ENCODE results near the gene MYBPH. TPM values are rescaled to one million over a fixed set of nuclear protein-coding genes. Genes with fewer than 3 reads are reported as not detected.

The MYBPH gene
- total and polyA plus RNA-seq, 5 experiments from 2014 or later, result not detected

DNA sequence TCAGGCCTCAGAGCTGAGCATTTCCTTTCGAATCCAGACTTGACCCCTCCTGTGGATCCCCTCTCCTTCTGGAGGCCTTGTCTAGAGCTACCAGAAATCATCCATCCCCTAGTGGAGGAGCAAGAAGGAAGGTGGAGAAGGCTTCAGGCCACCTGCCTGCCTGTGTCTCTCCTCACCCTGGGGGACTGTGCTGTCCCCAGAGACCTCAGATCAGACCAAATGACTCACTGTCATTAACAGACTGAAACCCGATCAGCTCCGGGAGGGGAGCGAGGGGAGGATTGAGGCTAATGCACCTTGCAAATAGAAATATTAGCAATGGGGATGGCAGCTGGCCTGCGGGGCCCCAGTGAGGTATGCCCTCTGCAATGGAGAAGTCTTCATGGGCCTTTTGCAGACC is 2.1 kb downstream of the MYBPH start:
- peaks cover 0 to 11% (median 0%) of the 10 kb centered on the region in 4 donors for H3K4me1 Mint-ChIP-seq

DNA sequence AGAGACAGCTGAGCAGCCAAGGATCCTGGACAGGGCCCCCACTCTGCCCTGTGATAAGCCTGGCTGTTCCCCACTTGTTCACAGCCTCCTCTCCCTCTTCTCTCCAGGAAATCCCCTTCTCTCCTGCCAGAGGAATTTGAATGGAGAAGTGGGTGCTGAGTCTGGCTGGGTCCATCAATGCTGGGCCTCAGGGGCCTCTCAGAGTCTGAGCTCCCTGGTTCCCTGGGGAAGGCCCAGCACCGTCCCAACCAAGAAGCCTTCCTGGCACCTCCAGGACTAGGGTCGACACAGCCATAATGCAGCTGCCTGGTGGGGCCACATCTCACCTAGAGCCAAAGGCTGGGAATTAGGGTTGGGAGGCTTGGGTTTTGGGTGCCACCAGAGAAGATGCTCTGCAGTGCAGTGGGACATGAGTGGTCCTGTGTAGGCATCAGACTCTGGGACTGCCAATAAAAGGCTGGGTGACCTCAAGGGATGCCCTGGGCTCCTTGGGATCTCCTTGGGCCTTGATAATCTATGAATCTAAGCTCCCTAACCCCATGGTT is 2.5 kb downstream of the MYBPH start:
- no peak overlapping the region for H3K4me3 Mint-ChIP-seq
- DNase-seq (no peak), ATAC-seq (no peak)
- H3K27me3 Mint-ChIP-seq, result no peaks in the 10 kb centered on the region
- H3K36me3 Mint-ChIP-seq, result no peaks in the 10 kb centered on the region
- H3K9me3 Mint-ChIP-seq, result no peaks in the 10 kb centered on the region
- POLR2A ChIA-PET, result no interaction called here
- H3K27ac Mint-ChIP-seq, result no peak overlapping the region
- peaks cover 0 to 11% (median 0%) of the 10 kb centered on the region in 4 donors for H3K4me1 Mint-ChIP-seq

More for the DNA sequence above, 2.1 kb downstream of the MYBPH start:
- ATAC-seq (no peak), DNase-seq (no peak)
- no peaks in the 10 kb centered on the region for H3K9me3 Mint-ChIP-seq
- no peaks in the 10 kb centered on the region for H3K36me3 Mint-ChIP-seq
- no peak overlapping the region for H3K4me3 Mint-ChIP-seq
- H3K27ac Mint-ChIP-seq, result no peak overlapping the region
- POLR2A ChIA-PET, result no interaction called here
- H3K27me3 Mint-ChIP-seq, result no peaks in the 10 kb centered on the region

- no peaks in the 10 kb centered on the region for H3K9me3 Mint-ChIP-seq
Observed at GRCh38 chr1:203172184-203173010, 3.2 kb downstream of the MYBPH start.

GRCh38 chr1:203171341-203172183 is 4.1 kb downstream of the MYBPH start:
- Mint-ChIP-seq H3K27ac (no peak overlapping the region), H3K36me3 (no peaks in the 10 kb centered on the region), H3K27me3 (peaks cover 0 to under 1% (median 0%) of the 10 kb centered on the region in 5 donors), H3K4me3 (no peak overlapping the region), H3K9me3 (no peaks in the 10 kb centered on the region), H3K4me1 (peaks cover 0 to 11% (median under 1%) of the 10 kb centered on the region in 4 donors)
- ATAC-seq (no peak), DNase-seq (no peak)
- POLR2A ChIA-PET, result no interaction called here

More at GRCh38 chr1:203172184-203173010, 3.2 kb downstream of the MYBPH start:
- DNase-seq, result peak in 7 of 10 donors; percentile 7 to 34 (median 22)
- no peak for ATAC-seq
- Mint-ChIP-seq H3K36me3 (no peaks in the 10 kb centered on the region), H3K4me3 (no peak overlapping the region), H3K27me3 (no peaks in the 10 kb centered on the region), H3K27ac (no peak overlapping the region), H3K4me1 (peaks cover 0 to 11% (median 0%) of the 10 kb centered on the region in 4 donors)
- POLR2A ChIA-PET, result no interaction called here

DNA sequence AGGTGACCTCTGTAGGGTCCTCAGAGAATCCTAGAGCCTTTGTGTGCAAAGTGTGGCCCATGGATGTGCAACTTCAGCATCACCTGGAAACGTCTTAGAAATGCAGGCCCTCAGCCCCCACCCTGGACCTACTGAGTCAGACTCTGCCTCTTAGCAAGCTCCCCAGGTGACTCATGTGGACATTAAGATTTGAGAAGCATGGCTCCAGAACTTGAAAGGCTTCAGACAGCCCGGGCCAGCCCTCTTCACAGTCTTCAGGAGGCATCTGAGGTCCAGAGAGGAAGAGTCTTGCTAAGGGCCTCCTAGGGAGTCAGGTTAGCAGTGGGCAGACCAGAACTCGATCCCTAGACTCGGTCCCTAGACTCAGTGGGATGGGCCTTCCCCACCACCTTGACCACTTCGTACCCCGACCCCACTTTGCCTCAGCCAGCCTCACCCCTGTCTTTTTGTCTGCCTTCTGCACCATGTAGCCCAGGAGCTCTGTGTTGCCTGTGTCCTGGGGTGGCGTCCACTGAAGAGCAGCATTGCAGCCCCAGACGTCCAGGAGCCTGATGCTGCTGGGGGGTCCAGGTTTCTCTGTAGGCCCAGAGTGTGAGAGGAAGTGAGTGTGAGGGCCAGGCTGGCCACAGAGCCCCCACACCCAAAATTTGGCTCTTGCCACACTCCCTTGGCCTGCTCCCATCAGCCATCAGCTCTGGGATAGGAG is 4.8 kb downstream of the MYBPH start:
- Mint-ChIP-seq H3K4me1 (peaks cover 0 to 11% (median 4%) of the 10 kb centered on the region in 4 donors), H3K9me3 (no peaks in the 10 kb centered on the region), H3K27ac (no peak overlapping the region), H3K4me3 (no peak overlapping the region), H3K27me3 (peaks cover 0 to 9% (median 0%) of the 10 kb centered on the region in 5 donors), H3K36me3 (no peaks in the 10 kb centered on the region)
- ATAC-seq, result no peak
- DNase-seq, result no peak
- POLR2A ChIA-PET, result no interaction called here

- DNase-seq (no peak), ATAC-seq (no peak)
- peaks cover 0 to 2% (median 0%) of the 10 kb centered on the region in 9 donors for H3K9me3 Mint-ChIP-seq
- peaks cover 0 to 9% (median 4%) of the 10 kb centered on the region in 4 donors for H3K4me1 Mint-ChIP-seq
- H3K36me3 Mint-ChIP-seq, result no peaks in the 10 kb centered on the region
- H3K4me3 Mint-ChIP-seq, result no peak overlapping the region
- H3K27ac Mint-ChIP-seq, result no peak overlapping the region
- POLR2A ChIA-PET, result no interaction called here
- peaks cover 0 to 16% (median 3%) of the 10 kb centered on the region in 5 donors for H3K27me3 Mint-ChIP-seq
Observed at GRCh38 chr1:203169770-203170520, 5.7 kb downstream of the MYBPH start.

DNA sequence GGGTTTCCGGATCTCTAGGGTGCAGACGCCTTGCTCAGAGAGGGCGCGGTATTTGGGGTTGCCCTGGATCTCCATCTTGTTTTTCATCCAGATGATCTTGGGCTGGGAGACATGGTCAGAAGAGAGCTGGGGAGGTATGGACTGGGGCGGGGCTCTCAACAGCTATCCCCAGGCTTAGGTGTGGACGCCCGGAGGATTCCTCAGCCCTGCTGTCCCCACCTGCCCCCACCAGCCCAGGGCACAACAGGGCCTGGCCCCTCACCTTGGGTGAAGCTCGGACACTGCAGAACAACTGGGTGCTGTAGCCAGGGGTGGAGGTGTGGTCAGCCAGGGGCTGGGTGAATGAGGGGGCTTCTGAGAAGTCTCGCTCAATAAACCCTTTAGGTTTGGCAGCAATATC is 6.6 kb downstream of the MYBPH start:
- peaks cover 1 to 22% (median 7%) of the 10 kb centered on the region in 5 donors for H3K27me3 Mint-ChIP-seq
- no peaks in the 10 kb centered on the region for H3K36me3 Mint-ChIP-seq
- DNase-seq, result no peak
- no peak for ATAC-seq
- peak overlapping the region in 1 of 10 donors; percentile 67 for H3K27ac Mint-ChIP-seq
- peaks cover 0 to 7% (median 3%) of the 10 kb centered on the region in 4 donors for H3K4me1 Mint-ChIP-seq
- POLR2A ChIA-PET, result interaction anchor here (0.6 kb wide), 1 partner anchor 852 kb away, joined by 3 read pairs; no protein-coding TSS in a partner anchor
- no peak overlapping the region for H3K4me3 Mint-ChIP-seq
- peaks cover 0 to 2% (median 0%) of the 10 kb centered on the region in 9 donors for H3K9me3 Mint-ChIP-seq

DNA sequence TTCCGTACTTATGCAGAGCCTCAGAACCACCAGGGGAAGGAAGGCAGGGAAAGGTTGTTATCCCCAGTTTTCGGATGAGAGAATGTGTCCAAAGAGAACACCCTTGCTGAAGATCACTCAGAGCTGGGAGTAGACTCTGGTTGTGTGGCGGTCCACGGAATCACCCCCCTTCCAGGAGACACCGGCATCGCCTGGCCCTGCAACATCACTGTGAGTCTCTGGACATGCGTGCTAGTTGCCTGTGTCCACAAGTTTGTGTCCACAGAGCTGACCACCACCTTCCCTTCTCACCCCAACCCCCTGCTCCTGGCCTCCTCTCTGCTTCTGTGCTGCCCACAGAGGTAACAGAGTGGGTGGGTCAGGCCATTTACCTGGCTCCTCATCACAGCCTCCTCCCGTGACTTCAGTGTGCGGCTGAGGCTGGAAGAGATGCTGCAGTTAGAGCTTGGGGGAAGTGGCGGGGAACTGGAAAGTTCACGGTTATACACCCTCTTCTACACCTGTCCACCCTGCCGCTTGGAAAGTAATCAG is 7.3 kb downstream of the MYBPH start:
- POLR2A ChIA-PET, result interaction anchor here (0.6 kb wide), 1 partner anchor 851 kb away, joined by 3 read pairs; no protein-coding TSS in a partner anchor
- Mint-ChIP-seq H3K4me1 (peaks cover 0 to 7% (median 0%) of the 10 kb centered on the region in 4 donors), H3K27me3 (peaks cover 1 to 25% (median 7%) of the 10 kb centered on the region in 5 donors), H3K4me3 (no peak overlapping the region), H3K36me3 (no peaks in the 10 kb centered on the region), H3K9me3 (peaks cover 0 to 2% (median 0%) of the 10 kb centered on the region in 9 donors), H3K27ac (no peak overlapping the region)
- ATAC-seq (no peak), DNase-seq (no peak)

- H3K4me1 Mint-ChIP-seq, result peaks cover 0 to 7% (median 0%) of the 10 kb centered on the region in 4 donors
- H3K9me3 Mint-ChIP-seq, result peaks cover 0 to 2% (median 0%) of the 10 kb centered on the region in 9 donors
- peaks cover 4 to 30% (median 11%) of the 10 kb centered on the region in 5 donors for H3K27me3 Mint-ChIP-seq
- H3K36me3 Mint-ChIP-seq, result no peaks in the 10 kb centered on the region
- ATAC-seq (no peak), DNase-seq (no peak)
- H3K27ac Mint-ChIP-seq, result no peak overlapping the region
- POLR2A ChIA-PET, result no interaction called here
- H3K4me3 Mint-ChIP-seq, result no peak overlapping the region
Observed at GRCh38 chr1:203167913-203168200, 7.8 kb downstream of the MYBPH start.

GRCh38 chr1:203167026-203167912 is 8.4 kb downstream of the MYBPH start:
- peaks cover 0 to 7% (median 0%) of the 10 kb centered on the region in 4 donors for H3K4me1 Mint-ChIP-seq
- peaks cover 5 to 34% (median 17%) of the 10 kb centered on the region in 5 donors for H3K27me3 Mint-ChIP-seq
- H3K27ac Mint-ChIP-seq, result no peak overlapping the region
- POLR2A ChIA-PET, result no interaction called here
- ATAC-seq (no peak), DNase-seq (no peak)
- H3K9me3 Mint-ChIP-seq, result peaks cover 0 to 2% (median 0%) of the 10 kb centered on the region in 9 donors
- H3K4me3 Mint-ChIP-seq, result no peak overlapping the region
- no peaks in the 10 kb centered on the region for H3K36me3 Mint-ChIP-seq

Measured in naive thymus-derived CD8-positive, alpha-beta T cell (primary cell).